ENCODE results near the gene CAMKV.
A peak's percentile ranks its signal among the peaks of the same experiment; 100 is the strongest.

Gene CAMKV

GRCh38 chr3:49841806-49842205 lies 27.9 kb downstream of the CAMKV start:
- Histone ChIP-seq H2AK5ac (ENCODE audit: low read length) (no peak overlapping the region), H3K79me2 (ENCODE audit: control insufficient read depth, insufficient read depth, low read length) (no peaks in the 10 kb centered on the region), H2BK15ac (replicated peaks; ENCODE audit: low read depth) (no peak overlapping the region), H4K8ac (ENCODE audit: low read depth, low read length) (no peak overlapping the region), H2BK5ac (ENCODE audit: low read length) (no peak overlapping the region), H4K5ac (ENCODE audit: low read length) (no peak overlapping the region), H3K4me1 (ENCODE audit: control insufficient read depth, low read depth, low read length) (no peaks in the 10 kb centered on the region), H3K9ac (ENCODE audit: low read length) (no peak overlapping the region), H3K36me3 (ENCODE audit: control insufficient read depth, insufficient read depth, low read length) (peaks cover 8% of the 10 kb centered on the region), H3K4me3 (ENCODE audit: low read length) (no peak overlapping the region), H3K56ac (ENCODE audit: low read length) (no peak overlapping the region), H3K27ac (ENCODE audit: low read depth, low read length) (no peak overlapping the region), H3K4me2 (ENCODE audit: low read length) (no peak overlapping the region), H3K23ac (ENCODE audit: low read length) (no peak overlapping the region), H2BK120ac (ENCODE audit: low read depth, low read length) (no peak overlapping the region), H3K18ac (ENCODE audit: low read length) (no peak overlapping the region), H3K79me1 (ENCODE audit: low read length) (no peaks in the 10 kb centered on the region), H3K27me3 (ENCODE audit: insufficient read depth, low read length, poor library complexity) (no peaks in the 10 kb centered on the region), H3K4ac (ENCODE audit: low read depth, low read length) (no peak overlapping the region)
- DNase-seq, result no peak
- no CpG with 5 or more reads among the region's 7 CpGs for WGBS (ENCODE audit: extremely low coverage, insufficient coverage, low lambda C conversion rate)

DNA sequence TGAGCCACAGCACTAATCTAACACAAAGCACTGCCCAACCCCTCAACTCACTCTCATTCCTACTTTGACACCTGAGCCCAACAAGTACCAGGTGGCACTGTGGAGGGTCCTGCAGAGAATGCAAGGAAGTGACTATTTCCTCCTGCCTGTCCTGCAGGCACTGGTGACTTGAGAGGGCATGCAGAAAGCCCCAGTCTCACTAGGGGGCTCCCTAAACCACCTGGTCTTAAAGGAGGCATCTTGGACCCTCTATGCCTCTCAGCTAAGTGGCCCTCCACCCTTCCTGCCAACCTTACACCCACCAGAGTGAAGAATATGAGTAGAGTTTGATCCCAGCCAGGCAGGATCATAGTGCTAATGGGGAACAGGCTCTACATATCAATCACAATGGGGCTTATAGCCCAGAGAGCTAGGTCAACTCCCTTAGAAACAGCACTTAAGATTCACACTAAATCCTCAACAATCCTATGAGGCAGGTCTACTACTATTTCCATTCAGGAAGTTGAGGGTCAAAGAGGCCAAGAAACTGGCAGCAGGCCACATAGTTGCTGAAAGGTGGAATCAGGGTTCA lies 28.5 kb downstream of the CAMKV start:
- Histone ChIP-seq H3K4me2 (ENCODE audit: low read length) (no peak overlapping the region), H2BK120ac (ENCODE audit: low read depth, low read length) (no peak overlapping the region), H3K4me3 (ENCODE audit: low read length) (no peak overlapping the region), H3K56ac (ENCODE audit: low read length) (no peak overlapping the region), H3K4me1 (ENCODE audit: control insufficient read depth, low read depth, low read length) (no peaks in the 10 kb centered on the region), H2BK15ac (replicated peaks; ENCODE audit: low read depth) (no peak overlapping the region), H3K36me3 (ENCODE audit: control insufficient read depth, insufficient read depth, low read length) (peaks cover 4% of the 10 kb centered on the region), H3K79me1 (ENCODE audit: low read length) (no peaks in the 10 kb centered on the region), H2AK5ac (ENCODE audit: low read length) (no peak overlapping the region), H3K23ac (ENCODE audit: low read length) (no peak overlapping the region), H4K8ac (ENCODE audit: low read depth, low read length) (no peak overlapping the region), H4K5ac (ENCODE audit: low read length) (no peak overlapping the region), H3K18ac (ENCODE audit: low read length) (no peak overlapping the region), H2BK5ac (ENCODE audit: low read length) (no peak overlapping the region), H3K79me2 (ENCODE audit: control insufficient read depth, insufficient read depth, low read length) (no peaks in the 10 kb centered on the region), H3K4ac (ENCODE audit: low read depth, low read length) (no peak overlapping the region), H3K9ac (ENCODE audit: low read length) (no peak overlapping the region), H3K27ac (ENCODE audit: low read depth, low read length) (no peak overlapping the region), H3K27me3 (ENCODE audit: insufficient read depth, low read length, poor library complexity) (no peaks in the 10 kb centered on the region)
- peak; percentile 69 for DNase-seq

GRCh38 chr3:49840388-49840787 lies 29.3 kb downstream of the CAMKV start:
- H3K4me3 ChIP-seq (ENCODE audit: low read length), result no peak overlapping the region
- H3K79me2 ChIP-seq (ENCODE audit: control insufficient read depth, insufficient read depth, low read length), result no peaks in the 10 kb centered on the region
- no peak overlapping the region for H3K18ac ChIP-seq (ENCODE audit: low read length)
- no CpG with 5 or more reads among the region's 2 CpGs for WGBS (ENCODE audit: extremely low coverage, insufficient coverage, low lambda C conversion rate)
- H2BK15ac ChIP-seq (replicated peaks; ENCODE audit: low read depth), result no peak overlapping the region
- H3K4me2 ChIP-seq (ENCODE audit: low read length), result no peak overlapping the region
- H3K56ac ChIP-seq (ENCODE audit: low read length), result no peak overlapping the region
- H2BK5ac ChIP-seq (ENCODE audit: low read length), result no peak overlapping the region
- no peak overlapping the region for H4K8ac ChIP-seq (ENCODE audit: low read depth, low read length)
- no peak overlapping the region for H3K27ac ChIP-seq (ENCODE audit: low read depth, low read length)
- no peak overlapping the region for H2BK120ac ChIP-seq (ENCODE audit: low read depth, low read length)
- no peaks in the 10 kb centered on the region for H3K4me1 ChIP-seq (ENCODE audit: control insufficient read depth, low read depth, low read length)
- no peak for DNase-seq
- peaks cover 4% of the 10 kb centered on the region for H3K36me3 ChIP-seq (ENCODE audit: control insufficient read depth, insufficient read depth, low read length)
- H4K5ac ChIP-seq (ENCODE audit: low read length), result no peak overlapping the region
- H3K23ac ChIP-seq (ENCODE audit: low read length), result no peak overlapping the region
- H3K79me1 ChIP-seq (ENCODE audit: low read length), result no peaks in the 10 kb centered on the region
- no peak overlapping the region for H3K9ac ChIP-seq (ENCODE audit: low read length)
- no peaks in the 10 kb centered on the region for H3K27me3 ChIP-seq (ENCODE audit: insufficient read depth, low read length, poor library complexity)
- H3K4ac ChIP-seq (ENCODE audit: low read depth, low read length), result no peak overlapping the region
- H2AK5ac ChIP-seq (ENCODE audit: low read length), result no peak overlapping the region

- Histone ChIP-seq H3K36me3 (ENCODE audit: control insufficient read depth, insufficient read depth, low read length) (peaks cover 5% of the 10 kb centered on the region), H2BK120ac (ENCODE audit: low read depth, low read length) (no peak overlapping the region), H3K4me2 (ENCODE audit: low read length) (no peak overlapping the region), H3K27me3 (ENCODE audit: insufficient read depth, low read length, poor library complexity) (no peaks in the 10 kb centered on the region), H3K4me1 (ENCODE audit: control insufficient read depth, low read depth, low read length) (no peaks in the 10 kb centered on the region), H3K79me1 (ENCODE audit: low read length) (no peaks in the 10 kb centered on the region), H4K8ac (ENCODE audit: low read depth, low read length) (no peak overlapping the region), H3K4me3 (ENCODE audit: low read length) (no peak overlapping the region), H2BK15ac (replicated peaks; ENCODE audit: low read depth) (no peak overlapping the region), H3K79me2 (ENCODE audit: control insufficient read depth, insufficient read depth, low read length) (no peaks in the 10 kb centered on the region), H3K4ac (ENCODE audit: low read depth, low read length) (no peak overlapping the region), H3K23ac (ENCODE audit: low read length) (no peak overlapping the region), H3K27ac (ENCODE audit: low read depth, low read length) (no peak overlapping the region), H3K9ac (ENCODE audit: low read length) (no peak overlapping the region), H2BK5ac (ENCODE audit: low read length) (no peak overlapping the region), H4K5ac (ENCODE audit: low read length) (no peak overlapping the region), H3K56ac (ENCODE audit: low read length) (no peak overlapping the region), H2AK5ac (ENCODE audit: low read length) (no peak overlapping the region), H3K18ac (ENCODE audit: low read length) (no peak overlapping the region)
- WGBS (ENCODE audit: extremely low coverage, insufficient coverage, low lambda C conversion rate), result no CpG with 5 or more reads among the region's 6 CpGs
- DNase-seq, result peak; percentile 69
Measured at GRCh38 chr3:49839193-49839809, 30.4 kb downstream of the CAMKV start.

DNA sequence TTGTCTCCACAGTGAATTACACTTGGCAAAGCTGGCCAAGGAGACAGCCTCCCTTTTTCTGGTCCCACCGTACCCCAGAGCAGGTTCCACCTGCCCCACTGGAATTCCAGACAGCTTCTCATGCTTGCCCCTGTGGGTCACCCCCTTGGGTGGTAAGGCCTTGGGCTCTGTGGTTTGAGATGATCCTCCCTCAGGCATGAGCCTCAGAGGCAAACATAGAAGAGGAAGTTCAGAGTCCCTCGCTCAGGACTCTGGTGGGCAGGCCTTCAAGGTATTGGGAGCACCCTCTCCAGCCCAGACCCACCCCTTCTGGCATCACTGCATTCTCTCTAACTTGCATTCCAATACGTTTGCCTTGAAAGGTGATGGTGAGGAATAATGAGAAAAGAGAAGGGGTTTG lies 38.4 kb downstream of the CAMKV start:
- WGBS (ENCODE audit: extremely low coverage, insufficient coverage, low lambda C conversion rate), result no CpG with 5 or more reads among the region's 3 CpGs
- no peaks in the 10 kb centered on the region for H3K79me2 ChIP-seq (ENCODE audit: control insufficient read depth, insufficient read depth, low read length)
- H3K9ac ChIP-seq (ENCODE audit: low read length), result no peak overlapping the region
- peaks cover 8% of the 10 kb centered on the region for H3K36me3 ChIP-seq (ENCODE audit: control insufficient read depth, insufficient read depth, low read length)
- H4K8ac ChIP-seq (ENCODE audit: low read depth, low read length), result no peak overlapping the region
- H4K5ac ChIP-seq (ENCODE audit: low read length), result no peak overlapping the region
- H3K56ac ChIP-seq (ENCODE audit: low read length), result no peak overlapping the region
- H3K4me3 ChIP-seq (ENCODE audit: low read length), result no peak overlapping the region
- no peak overlapping the region for H2AK5ac ChIP-seq (ENCODE audit: low read length)
- H3K23ac ChIP-seq (ENCODE audit: low read length), result no peak overlapping the region
- H3K27ac ChIP-seq (ENCODE audit: low read depth, low read length), result no peak overlapping the region
- no peak overlapping the region for H3K4ac ChIP-seq (ENCODE audit: low read depth, low read length)
- DNase-seq, result no peak
- no peaks in the 10 kb centered on the region for H3K27me3 ChIP-seq (ENCODE audit: insufficient read depth, low read length, poor library complexity)
- no peak overlapping the region for H2BK120ac ChIP-seq (ENCODE audit: low read depth, low read length)
- H3K18ac ChIP-seq (ENCODE audit: low read length), result no peak overlapping the region
- H2BK15ac ChIP-seq (replicated peaks; ENCODE audit: low read depth), result no peak overlapping the region
- H3K4me1 ChIP-seq (ENCODE audit: control insufficient read depth, low read depth, low read length), result no peaks in the 10 kb centered on the region
- no peak overlapping the region for H2BK5ac ChIP-seq (ENCODE audit: low read length)
- H3K4me2 ChIP-seq (ENCODE audit: low read length), result no peak overlapping the region
- H3K79me1 ChIP-seq (ENCODE audit: low read length), result no peaks in the 10 kb centered on the region

DNA sequence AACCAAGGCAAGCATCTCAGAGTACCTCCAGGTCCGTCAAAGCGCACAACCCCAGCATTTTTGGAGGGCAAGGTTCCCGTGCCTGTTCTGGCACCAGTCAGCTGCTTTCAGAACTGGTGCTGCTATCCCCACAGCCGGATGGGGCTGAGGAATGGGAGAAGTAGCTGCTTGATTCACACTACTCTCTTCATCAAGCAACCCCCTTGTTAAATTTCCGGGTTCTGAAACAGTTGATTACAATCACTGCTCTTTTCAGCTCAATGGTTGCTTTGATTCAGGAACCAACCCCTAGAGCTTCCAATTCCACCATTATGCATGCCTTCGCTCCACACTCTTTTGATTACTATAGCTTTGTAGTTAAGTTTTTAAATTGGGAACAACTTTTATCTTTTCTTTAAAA lies 43.7 kb downstream of the CAMKV start:
- WGBS (ENCODE audit: extremely low coverage, insufficient coverage, low lambda C conversion rate), result no CpG with 5 or more reads among the region's 6 CpGs
- H2BK5ac ChIP-seq (ENCODE audit: low read length), result no peak overlapping the region
- no peak overlapping the region for H3K18ac ChIP-seq (ENCODE audit: low read length)
- no peak overlapping the region for H3K4me2 ChIP-seq (ENCODE audit: low read length)
- no peak overlapping the region for H3K23ac ChIP-seq (ENCODE audit: low read length)
- H3K4ac ChIP-seq (ENCODE audit: low read depth, low read length), result no peak overlapping the region
- no peak overlapping the region for H3K4me3 ChIP-seq (ENCODE audit: low read length)
- H3K27ac ChIP-seq (ENCODE audit: low read depth, low read length), result no peak overlapping the region
- no peaks in the 10 kb centered on the region for H3K79me2 ChIP-seq (ENCODE audit: control insufficient read depth, insufficient read depth, low read length)
- no peak overlapping the region for H2BK120ac ChIP-seq (ENCODE audit: low read depth, low read length)
- no peak overlapping the region for H2AK5ac ChIP-seq (ENCODE audit: low read length)
- no peaks in the 10 kb centered on the region for H3K27me3 ChIP-seq (ENCODE audit: insufficient read depth, low read length, poor library complexity)
- H4K8ac ChIP-seq (ENCODE audit: low read depth, low read length), result no peak overlapping the region
- no peaks in the 10 kb centered on the region for H3K79me1 ChIP-seq (ENCODE audit: low read length)
- H2BK15ac ChIP-seq (replicated peaks; ENCODE audit: low read depth), result no peak overlapping the region
- H3K36me3 ChIP-seq (ENCODE audit: control insufficient read depth, insufficient read depth, low read length), result peaks cover 1% of the 10 kb centered on the region
- H3K4me1 ChIP-seq (ENCODE audit: control insufficient read depth, low read depth, low read length), result no peaks in the 10 kb centered on the region
- no peak overlapping the region for H4K5ac ChIP-seq (ENCODE audit: low read length)
- H3K56ac ChIP-seq (ENCODE audit: low read length), result no peak overlapping the region
- H3K9ac ChIP-seq (ENCODE audit: low read length), result no peak overlapping the region
- no peak for DNase-seq
